K562 (cell line): ENCODE measurements around the gene MYL10. TPM values are rescaled to one million over a fixed set of nuclear protein-coding genes. Genes with fewer than 3 reads are reported as not detected.
A peak's percentile ranks its signal among the peaks of the same experiment; 100 is the strongest.

Experiments
- ATAC-seq: fragments of 200-7000 bp; cut with Tn5 transposase; 3 replicates; pipeline ENCODE4 v1.9.1; 2020; ENCODE audit warnings: moderate library complexity
- BruUV-seq: library from RNA; stranded (reverse); fragments of 400-500 nt; replicated peaks from 2 replicates; lab custom pipeline; 2021; lab: Mats Ljungman, UMichigan
- CTCF ChIA-PET: fragments of 300-600 bp; formaldehyde crosslinking; extraction: SDS; loops from one replicate; lab custom pipeline; 2021; ENCODE audit warnings: low intra/inter-chr PET ratio; lab: Yijun Ruan, JAX
- POLR2A ChIA-PET: fragments of 300-600, 350-650 bp; sonication (Branson Sonifier 250); formaldehyde crosslinking; extraction: SDS; loops from one replicate; lab custom pipeline; 2021; ENCODE audit warnings: antibody characterized with exemption, inconsistent platforms; lab: Yijun Ruan, JAX
- DNase-seq, 4 experiments: peaks; one replicate each; pipeline versions ENCODE4 v3.0.0 to v3.0.0-alpha.2; 2011 to 2018; ENCODE audit warnings: low spot score in 3 of 4, mixed read lengths in 3 of 4; ENCODE audit errors: extremely low read depth in 1 of 4
- FAIRE-seq: peaks from 2 replicates; lab custom pipeline; 2011; peaks lifted over from hg19 to GRCh38; lab: Jason Lieb, UNC
- H2AFZ ChIP-seq: 2 replicates; pipeline ENCODE4 v1.6.0; 2011; ENCODE audit warnings: low read depth, low read length, control low read depth, inconsistent platforms
- H3K27ac ChIP-seq: fragments of 200-600 bp; 3 replicates; pipeline ENCODE4 v1.8.0; 2011; ENCODE audit warnings: low read depth, mild to moderate bottlenecking, control low read depth, inconsistent platforms, low read length, moderate library complexity, mixed read lengths; ENCODE audit errors: extremely low read depth
- H3K27me3 ChIP-seq, 2 experiments: fragments of 300-600 bp in 1 of 2; 2 replicates in 1 of 2; 3 replicates in 1 of 2; pipeline versions ENCODE4 v1.6.0 to v1.8.0; 2011; ENCODE audit warnings: inconsistent platforms in 2 of 2, low read length in 2 of 2, mild to moderate bottlenecking in 1 of 2, mixed read lengths in 1 of 2, moderate library complexity in 1 of 2; ENCODE audit not compliant: control insufficient read depth in 2 of 2, insufficient read depth in 2 of 2
- H3K36me3 ChIP-seq: fragments of 300-600 bp; 3 replicates; pipeline ENCODE4 v1.8.0; 2011; ENCODE audit warnings: mild to moderate bottlenecking, low read length, inconsistent platforms; ENCODE audit not compliant: control insufficient read depth, insufficient read depth
- H3K4me1 ChIP-seq, 2 experiments: fragments of 200-600 bp in 1 of 2; replicated peaks in 1 of 2; 2 replicates in 1 of 2; 3 replicates in 1 of 2; pipeline versions ENCODE4 v1.5.1 to v1.8.0; 2011; ENCODE audit warnings: inconsistent platforms in 2 of 2, low read length in 2 of 2, mild to moderate bottlenecking in 1 of 2, mixed read lengths in 1 of 2, moderate library complexity in 1 of 2; ENCODE audit not compliant: control insufficient read depth in 2 of 2, insufficient read depth in 2 of 2
- H3K4me2 ChIP-seq: 2 replicates; pipeline ENCODE4 v1.6.1; 2011; ENCODE audit warnings: low read length, control low read depth, inconsistent platforms, mixed read lengths; ENCODE audit not compliant: insufficient read depth
- H3K4me3 ChIP-seq: fragments of 200-600 bp; sonication (generic), shearing (Covaris generic); 2 replicates; pipeline ENCODE4 v1.5.1; 2016; ENCODE audit warnings: control low read depth, inconsistent platforms
- H3K79me2 ChIP-seq: fragments of 200-600 bp; 3 replicates; pipeline ENCODE4 v1.8.0; 2011; ENCODE audit warnings: low read length, inconsistent platforms; ENCODE audit not compliant: control insufficient read depth, insufficient read depth
- H3K9ac ChIP-seq, 2 experiments: 2 replicates each; pipeline versions ENCODE4 v1.6.0 to v1.6.1; 2011; ENCODE audit warnings: low read depth in 2 of 2, low read length in 2 of 2, control low read depth in 1 of 2, inconsistent platforms in 1 of 2, mild to moderate bottlenecking in 1 of 2, mixed read lengths in 1 of 2; ENCODE audit not compliant: insufficient read depth in 1 of 2
- H3K9me1 ChIP-seq: one replicate; pipeline ENCODE4 v1.6.0; 2011; ENCODE audit warnings: inconsistent platforms, mild to moderate bottlenecking, low read length, moderate library complexity; ENCODE audit not compliant: control insufficient read depth, insufficient read depth
- H3K9me3 ChIP-seq: replicated peaks from 2 replicates; pipeline ENCODE4 v1.5.1; 2011; ENCODE audit warnings: low read depth, low read length, inconsistent platforms; ENCODE audit not compliant: control insufficient read depth, insufficient read depth
- H4K20me1 ChIP-seq: replicated peaks from 2 replicates; pipeline ENCODE4 v1.6.1; 2011; ENCODE audit warnings: low read length, inconsistent platforms, mixed read lengths; ENCODE audit not compliant: control insufficient read depth, insufficient read depth
- BMI1 ChIP-seq: fragments of 150-350 bp; IDR thresholded peaks from 2 replicates; pipeline ENCODE4 v1.6.1; 2014; ENCODE audit warnings: low read length
- CHD7 ChIP-seq: fragments of 200-600 bp; sonication (generic); IDR thresholded peaks from one replicate; pipeline ENCODE4 v1.6.1; 2012; ENCODE audit warnings: mild to moderate bottlenecking, low read depth, low read length, inconsistent platforms
- MTA3 ChIP-seq: fragments of 450-650 bp; formaldehyde crosslinking; IDR thresholded peaks from 2 replicates; pipeline ENCODE4 v1.6.1; 2017; ENCODE audit warnings: mild to moderate bottlenecking, borderline replicate concordance
- PRDM10 ChIP-seq: fragments of 450-650 bp; IDR thresholded peaks from 2 replicates; pipeline ENCODE4 v1.6.1; 2018; ENCODE audit not compliant: partially characterized antibody
- TRIM24 ChIP-seq, 2 experiments: fragments of 450-650 bp; IDR thresholded peaks; 2 replicates each; pipeline ENCODE4 v1.6.1; 2016
- ZBTB2 ChIP-seq: fragments of 450-650 bp; IDR thresholded peaks from 2 replicates; pipeline ENCODE4 v1.6.1; 2016; ENCODE audit warnings: antibody characterized with exemption
- ZFPM2 ChIP-seq: fragments of 250-450 bp; sonication (Bioruptor Pico); IDR thresholded peaks from 2 replicates; pipeline ENCODE4 v1.5.1; 2022; ENCODE audit warnings: mild to moderate bottlenecking
- WGBS: fragments of 100-300 bp; shearing (Covaris generic); methylation state at CpG from one replicate; pipeline ENCODE4 v1.1.6; 2016; ENCODE audit warnings: low coverage, mixed read lengths; ENCODE audit not compliant: insufficient coverage; ENCODE audit errors: missing lambda C conversion rate; 5-methylcytosine and 5-hydroxymethylcytosine counted together
- in situ Hi-C: fragments of 300-500 bp; cut with MboI; formaldehyde crosslinking; loops from 4 replicates; pipeline ENCODE4 v1.15.0; 2018; ENCODE audit warnings: inconsistent platforms, mixed read lengths
- intact Hi-C: fragments of 100-400 bp; cut with micrococcal nuclease; formaldehyde crosslinking; loops from 2 replicates; pipeline ENCODE4 v1.14.2; 2022
- polyA plus RNA-seq, 8 experiments: library from polyadenylated mRNA; depleted of rRNA in 4 of 8; stranded (reverse) in 5 of 8; unstranded in 3 of 8; fragments of >200 nt; fragmentation: Nextera tagmentation in 2 of 8; fragmentation: Illumina TruSeq in 1 of 8; extraction: Ambion mirVana in 2 of 8; extraction: Trizol in 1 of 8; gene quantifications; 2 replicates each; pipeline versions ENCODE4 v1.2.1 to v1.2.3, GENCODE V29; 2011 to 2014; ENCODE audit warnings: inconsistent platforms in 1 of 8, missing spikeins in 1 of 8
- total RNA-seq, 7 experiments: library from RNA; depleted of rRNA in 6 of 7; stranded (reverse); fragments of >200 nt in 6 of 7; fragmentation: Illumina TruSeq in 2 of 7; extraction: Trizol in 2 of 7; gene quantifications; 2 replicates each; pipeline versions ENCODE4 v1.2.1 to v1.2.3, GENCODE V29; 2011 to 2021; ENCODE audit warnings: low replicate concordance in 1 of 7

Gene MYL10
- total and polyA plus RNA-seq, 9 of the 15 experiments (the other 6 are each of a cell fraction or from before 2014, with no cell fraction given) = not detected

- POLR2A ChIA-PET = no interaction called here
- no peak for FAIRE-seq
- no peak for TF ChIP-seq PRDM10
- no peak for TF ChIP-seq BMI1
- TF ChIP-seq ZFPM2 (CRISPR knock-in tag) = no peak
- no peak for TF ChIP-seq MTA3
- no peak for TF ChIP-seq CHD7
- TF ChIP-seq ZBTB2 = no peak
- TF ChIP-seq TRIM24 (IDR thresholded peaks at IDR 0.05) = peak; percentile 49 to 57; a peak in 3 of 4 replicates
Observed at GRCh38 chr7:101576998-101577397, 52.1 kb downstream of the MYL10 start.

More at GRCh38 chr7:101576998-101577397, 52.1 kb downstream of the MYL10 start:
- WGBS = 6% methylated on average over 3 of the region's 3 CpGs
- CTCF ChIA-PET = no interaction called here
- intact Hi-C loops (no loop called here), in situ Hi-C loops (no loop called here)
- DNase-seq = no peak
- Histone ChIP-seq H3K36me3 (no peaks in the 10 kb centered on the region), H2AFZ (no peak overlapping the region), H3K79me2 (no peaks in the 10 kb centered on the region), H3K9ac (no peak overlapping the region), H3K4me2 (no peak overlapping the region), H3K27ac (no peak overlapping the region), H3K4me3 (no peak overlapping the region), H3K27me3 (peaks cover 2 to 12% of the 10 kb centered on the region in 2 experiments; a peak in 3 of 5 replicates), H3K9me1 (no peaks in the 10 kb centered on the region), H3K9me3 (no peaks in the 10 kb centered on the region), H4K20me1 (no peaks in the 10 kb centered on the region), H3K4me1 (no peaks in the 10 kb centered on the region)
- no TSS peak for BruUV-seq
- ATAC-seq = no peak
